IMR-90 (cell line): ENCODE data around the gene KRTAP5-4.

Source experiments
- BHLHE40 ChIP-seq: fragments of 150-350 bp; IDR thresholded peaks from 2 replicates; pipeline ENCODE4 v1.6.1; 2016; ENCODE audit warnings: mild to moderate bottlenecking, low read depth, low read length
- CEBPB ChIP-seq: IDR thresholded peaks from 2 replicates; pipeline ENCODE4 v1.6.1; 2012; ENCODE audit warnings: low read depth, low read length, improper control_type of control experiment
- CHD1 ChIP-seq: IDR thresholded peaks from 2 replicates; pipeline ENCODE4 v1.6.1; 2012; ENCODE audit warnings: low read depth, low read length, improper control_type of control experiment
- FOS ChIP-seq: fragments of 150-350 bp; IDR thresholded peaks from 2 replicates; pipeline ENCODE4 v1.6.1; 2016; ENCODE audit warnings: low read depth, low read length
- MAFK ChIP-seq: IDR thresholded peaks from 2 replicates; pipeline ENCODE4 v1.6.1; 2012; ENCODE audit warnings: low read depth, low read length, improper control_type of control experiment
- MAZ ChIP-seq: IDR thresholded peaks from 2 replicates; pipeline ENCODE4 v1.6.1; 2012; ENCODE audit warnings: low read depth, mild to moderate bottlenecking, low read length, improper control_type of control experiment, moderate library complexity, borderline replicate concordance
- POLR2A ChIP-seq: IDR thresholded peaks from 2 replicates; pipeline ENCODE4 v1.6.1; 2012; ENCODE audit warnings: mild to moderate bottlenecking, low read depth, low read length
- RAD21 ChIP-seq: IDR thresholded peaks from 2 replicates; pipeline ENCODE4 v1.6.1; 2012; ENCODE audit warnings: low read length, improper control_type of control experiment
- RFX5 ChIP-seq: IDR thresholded peaks from 2 replicates; pipeline ENCODE4 v1.8.0; 2012; ENCODE audit warnings: low read depth, mild to moderate bottlenecking, low read length, moderate library complexity
- SMC3 ChIP-seq: fragments of 150-350 bp; IDR thresholded peaks from 2 replicates; pipeline ENCODE4 v1.6.1; 2016; ENCODE audit warnings: low read depth, mild to moderate bottlenecking, antibody characterized with exemption, low read length, moderate library complexity
- TF ChIP-seq, protein P1 (sequence below): conservative IDR thresholded peaks from 2 replicates; pipeline ENCODE4 v1.5.1; 2012; ENCODE audit warnings: mild to moderate bottlenecking, low read depth, low read length, improper control_type of control experiment
- TF ChIP-seq, protein P2 (sequence below): fragments of 150-350 bp; IDR thresholded peaks from 2 replicates; pipeline ENCODE4 v1.6.1; 2016; ENCODE audit warnings: low read depth, mild to moderate bottlenecking, low read length, moderate library complexity, borderline replicate concordance

DNA sequence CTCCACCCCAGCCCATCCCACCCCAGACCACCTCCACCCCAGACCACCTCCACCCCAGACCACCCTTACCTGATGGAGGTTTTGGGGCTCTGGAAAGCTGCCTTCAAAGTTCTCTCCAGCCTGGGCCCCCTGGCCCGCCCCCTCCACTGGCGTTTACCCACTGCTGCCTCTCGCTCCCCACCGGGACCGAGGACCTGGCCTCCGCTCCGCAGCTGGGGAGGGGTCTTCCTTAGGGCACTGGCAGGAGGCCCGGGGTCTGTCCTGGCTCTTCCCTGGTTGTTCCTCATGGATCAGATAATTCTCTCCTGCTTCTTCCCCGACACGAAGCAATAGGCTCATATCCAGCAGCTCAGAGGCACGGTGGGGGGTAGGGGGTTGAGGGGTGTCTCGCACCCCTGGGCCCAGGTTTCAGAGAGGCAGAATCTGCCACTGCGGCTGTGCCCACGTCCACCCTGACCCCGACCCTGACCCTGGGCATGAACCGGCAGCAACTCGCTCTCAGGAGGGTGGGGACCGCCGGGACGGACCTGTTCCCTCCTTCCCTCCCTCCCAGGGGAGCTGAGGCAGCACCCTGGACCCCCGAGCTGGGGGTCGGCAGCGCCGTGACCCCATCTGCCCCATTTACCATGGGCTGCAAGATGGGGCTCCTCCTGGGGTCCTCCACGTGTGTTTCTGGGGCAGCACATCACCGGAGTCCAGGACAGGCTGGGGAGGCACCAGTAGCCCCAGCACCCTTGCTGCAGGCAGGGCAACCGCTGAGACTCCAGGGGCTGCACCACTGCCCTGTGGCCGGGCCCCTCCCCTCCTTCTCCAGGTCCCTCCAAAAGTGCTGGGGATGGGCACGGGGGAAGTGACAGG lies 20.6 kb upstream of the KRTAP5-4 start:
- no peak for TF ChIP-seq SMC3
- TF ChIP-seq, protein P1, sequence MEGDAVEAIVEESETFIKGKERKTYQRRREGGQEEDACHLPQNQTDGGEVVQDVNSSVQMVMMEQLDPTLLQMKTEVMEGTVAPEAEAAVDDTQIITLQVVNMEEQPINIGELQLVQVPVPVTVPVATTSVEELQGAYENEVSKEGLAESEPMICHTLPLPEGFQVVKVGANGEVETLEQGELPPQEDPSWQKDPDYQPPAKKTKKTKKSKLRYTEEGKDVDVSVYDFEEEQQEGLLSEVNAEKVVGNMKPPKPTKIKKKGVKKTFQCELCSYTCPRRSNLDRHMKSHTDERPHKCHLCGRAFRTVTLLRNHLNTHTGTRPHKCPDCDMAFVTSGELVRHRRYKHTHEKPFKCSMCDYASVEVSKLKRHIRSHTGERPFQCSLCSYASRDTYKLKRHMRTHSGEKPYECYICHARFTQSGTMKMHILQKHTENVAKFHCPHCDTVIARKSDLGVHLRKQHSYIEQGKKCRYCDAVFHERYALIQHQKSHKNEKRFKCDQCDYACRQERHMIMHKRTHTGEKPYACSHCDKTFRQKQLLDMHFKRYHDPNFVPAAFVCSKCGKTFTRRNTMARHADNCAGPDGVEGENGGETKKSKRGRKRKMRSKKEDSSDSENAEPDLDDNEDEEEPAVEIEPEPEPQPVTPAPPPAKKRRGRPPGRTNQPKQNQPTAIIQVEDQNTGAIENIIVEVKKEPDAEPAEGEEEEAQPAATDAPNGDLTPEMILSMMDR, result no peak
- no peak for TF ChIP-seq CHD1
- no peak for TF ChIP-seq RFX5
- no peak for TF ChIP-seq POLR2A
- TF ChIP-seq, protein P2, sequence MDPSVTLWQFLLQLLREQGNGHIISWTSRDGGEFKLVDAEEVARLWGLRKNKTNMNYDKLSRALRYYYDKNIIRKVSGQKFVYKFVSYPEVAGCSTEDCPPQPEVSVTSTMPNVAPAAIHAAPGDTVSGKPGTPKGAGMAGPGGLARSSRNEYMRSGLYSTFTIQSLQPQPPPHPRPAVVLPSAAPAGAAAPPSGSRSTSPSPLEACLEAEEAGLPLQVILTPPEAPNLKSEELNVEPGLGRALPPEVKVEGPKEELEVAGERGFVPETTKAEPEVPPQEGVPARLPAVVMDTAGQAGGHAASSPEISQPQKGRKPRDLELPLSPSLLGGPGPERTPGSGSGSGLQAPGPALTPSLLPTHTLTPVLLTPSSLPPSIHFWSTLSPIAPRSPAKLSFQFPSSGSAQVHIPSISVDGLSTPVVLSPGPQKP, result no peak
- no peak for TF ChIP-seq CEBPB
- no peak for TF ChIP-seq RAD21
- TF ChIP-seq MAFK, result no peak
- no peak for TF ChIP-seq BHLHE40
- no peak for TF ChIP-seq MAZ
- no peak for TF ChIP-seq FOS
